ELF-1 (cell line): Measurements from ENCODE around the gene EFNB1.

ENCODE experiments used
- DNase-seq: peaks from one replicate; pipeline ENCODE4 v3.0.0-alpha.2; 2016; ENCODE audit warnings: low read depth, low spot score

Gene EFNB1

GRCh38 chrX:68883800-68884199 lies 55.0 kb downstream of the EFNB1 start:
- no peak for DNase-seq

- DNase-seq, result no peak
Observed at GRCh38 chrX:68889249-68889648, 60.4 kb downstream of the EFNB1 start.
